H1 (cell line): Measurements from ENCODE around the gene DSCAM. TPM values are rescaled to one million over a fixed set of nuclear protein-coding genes. Genes with fewer than 3 reads are reported as not detected.

ENCODE experiments used
- BACH1 ChIP-seq: IDR thresholded peaks from 2 replicates; pipeline ENCODE4 v1.6.1; 2012; ENCODE audit warnings: low read length, improper control_type of control experiment
- polyA plus RNA-seq, 7 experiments: library from polyadenylated mRNA; depleted of rRNA in 3 of 7; stranded (reverse) in 5 of 7; unstranded in 2 of 7; fragments of >200 nt in 5 of 7; fragments of 200-250 nt in 2 of 7; gene quantifications; 1 replicate in 5 of 7; 2 replicates in 1 of 7; 4 replicates in 1 of 7; pipeline versions ENCODE4 v1.2.1 to v1.2.3, GENCODE V29; 2011 to 2013; ENCODE audit warnings: missing spikeins in 2 of 7, mixed read lengths in 2 of 7
- total RNA-seq: library from RNA; stranded (reverse); fragmentation: NEBNext Ultra II Directional; extraction: Animal tissue kit (Norgen Biotek cat#: 25700); gene quantifications from 2 replicates; pipeline ENCODE4 v1.2.1, GENCODE V29; 2021

The DSCAM gene
- total and polyA plus RNA-seq, 2 of the 8 experiments (the other 6 are each of a cell fraction or from before 2014, with no cell fraction given), result 0.02 to 0.15 TPM

- no peak for TF ChIP-seq BACH1
Observed at GRCh38 chr21:40402884-40403582, 443.9 kb downstream of the DSCAM start (continued).
